ENCODE data around the gene PLSCR2. TPM values are rescaled to one million over a fixed set of nuclear protein-coding genes. Genes with fewer than 3 reads are reported as not detected.

Gene PLSCR2
- total and polyA plus RNA-seq, 2 experiments from 2014 or later, result not detected

- H3K9me3 ChIP-seq (ENCODE audit: low read depth), result no peaks in the 10 kb centered on the region
- 81 to 85% methylated on average over 9 of the region's 9 CpGs for WGBS, 2 experiments (ENCODE audit: low coverage in 1 of 2, low lambda C conversion rate in 2 of 2, missing lambda C conversion rate in 2 of 2)
- no peaks in the 10 kb centered on the region for H3K9me2 ChIP-seq (ENCODE audit: insufficient read depth)
- no peak overlapping the region for H3K27ac ChIP-seq
- DNase-seq, result no peak
- H3F3A ChIP-seq (ENCODE audit: insufficient read depth), result no peaks in the 10 kb centered on the region; the same call in 1 of the 2 replicates
- H3K79me2 ChIP-seq (ENCODE audit: insufficient read depth), result no peaks in the 10 kb centered on the region
- H3K4me2 ChIP-seq (ENCODE audit: unreplicated experiment), result no peak overlapping the region
- in situ Hi-C loops (cut with MboI), result no loop called here
- H3K27me3 ChIP-seq (replicated peaks; ENCODE audit: insufficient read depth), result 0 out of 2 replicates have a peak, but pooled peaks cover 2% of the 10 kb centered on the region
- H4K20me1 ChIP-seq (ENCODE audit: insufficient read depth), result no peaks in the 10 kb centered on the region
- H3K9ac ChIP-seq, result no peak overlapping the region
- H3K4me3 ChIP-seq, result no peak overlapping the region
- no peaks in the 10 kb centered on the region for H3K36me3 ChIP-seq (ENCODE audit: low read depth)
- no peak for TF ChIP-seq EZH2 (IDR thresholded peaks at IDR 0.05; ENCODE audit: insufficient read depth, poor library complexity, severe bottlenecking)
- TF ChIP-seq EZH2phosphoT487 (IDR thresholded peaks at IDR 0.05; ENCODE audit: insufficient read depth, low read depth), result no peak
- no peak overlapping the region for H2AFZ ChIP-seq
- H3K4me1 ChIP-seq (ENCODE audit: insufficient read depth), result peaks cover 16% of the 10 kb centered on the region
Observed at GRCh38 chr3:146470425-146470990, 1.1 kb upstream of the PLSCR2 start.

- DNase-seq, result peak; percentile 31
Observed at GRCh38 chr3:146468671-146469149, 651 bp downstream of the PLSCR2 start.

GRCh38 chr3:146468234-146468633 lies 1.1 kb downstream of the PLSCR2 start:
- H3K27me3 ChIP-seq (replicated peaks; ENCODE audit: insufficient read depth), result no peaks in the 10 kb centered on the region
- H3K36me3 ChIP-seq (ENCODE audit: low read depth), result no peaks in the 10 kb centered on the region
- no peak overlapping the region for H3K9ac ChIP-seq
- no peak overlapping the region for H3K27ac ChIP-seq
- H3K4me3 ChIP-seq, result no peak overlapping the region
- no peaks in the 10 kb centered on the region for H3K9me2 ChIP-seq (ENCODE audit: insufficient read depth)
- in situ Hi-C loops (cut with MboI), result no loop called here
- 0 out of 2 replicates have a peak overlapping the region, but pooled peaks have one; percentile 93 for H2AFZ ChIP-seq
- no peaks in the 10 kb centered on the region for H4K20me1 ChIP-seq (ENCODE audit: insufficient read depth)
- peak; percentile 39 for DNase-seq
- no peak overlapping the region for H3K4me2 ChIP-seq (ENCODE audit: unreplicated experiment)
- no peaks in the 10 kb centered on the region for H3K79me2 ChIP-seq (ENCODE audit: insufficient read depth)
- no peaks in the 10 kb centered on the region; the same call in 1 of the 2 replicates for H3F3A ChIP-seq (ENCODE audit: insufficient read depth)
- H3K9me3 ChIP-seq (ENCODE audit: low read depth), result no peaks in the 10 kb centered on the region
- peaks cover 26% of the 10 kb centered on the region for H3K4me1 ChIP-seq (ENCODE audit: insufficient read depth)
- WGBS, 2 experiments (ENCODE audit: low coverage in 1 of 2, low lambda C conversion rate in 2 of 2, missing lambda C conversion rate in 2 of 2), result 14 to 23% methylated on average over 4 of the region's 4 CpGs
- TF ChIP-seq EZH2phosphoT487 (IDR thresholded peaks at IDR 0.05; ENCODE audit: insufficient read depth, low read depth) (no peak), EZH2 (IDR thresholded peaks at IDR 0.05; ENCODE audit: insufficient read depth, poor library complexity, severe bottlenecking) (no peak)

More at GRCh38 chr3:146468671-146469149, 651 bp downstream of the PLSCR2 start:
- H3K9me2 ChIP-seq (ENCODE audit: insufficient read depth), result no peaks in the 10 kb centered on the region
- no peak overlapping the region for H3K27ac ChIP-seq
- no peaks in the 10 kb centered on the region for H3K36me3 ChIP-seq (ENCODE audit: low read depth)
- H3K79me2 ChIP-seq (ENCODE audit: insufficient read depth), result no peaks in the 10 kb centered on the region
- no peaks in the 10 kb centered on the region for H3K9me3 ChIP-seq (ENCODE audit: low read depth)
- in situ Hi-C loops (cut with MboI), result no loop called here
- no peaks in the 10 kb centered on the region for H3K27me3 ChIP-seq (replicated peaks; ENCODE audit: insufficient read depth)
- H3K4me2 ChIP-seq (ENCODE audit: unreplicated experiment), result no peak overlapping the region
- peak overlapping the region; percentile 93; the same call in 1 of the 2 replicates for H2AFZ ChIP-seq
- no peak overlapping the region for H3K4me3 ChIP-seq
- 64 to 67% methylated on average over 10 of the region's 10 CpGs for WGBS, 2 experiments (ENCODE audit: low coverage in 1 of 2, low lambda C conversion rate in 2 of 2, missing lambda C conversion rate in 2 of 2)
- peaks cover 26% of the 10 kb centered on the region for H3K4me1 ChIP-seq (ENCODE audit: insufficient read depth)
- H4K20me1 ChIP-seq (ENCODE audit: insufficient read depth), result no peaks in the 10 kb centered on the region
- H3K9ac ChIP-seq, result no peak overlapping the region
- H3F3A ChIP-seq (ENCODE audit: insufficient read depth), result no peaks in the 10 kb centered on the region; the same call in 1 of the 2 replicates
- TF ChIP-seq EZH2phosphoT487 (IDR thresholded peaks at IDR 0.05; ENCODE audit: insufficient read depth, low read depth) (no peak), EZH2 (IDR thresholded peaks at IDR 0.05; ENCODE audit: insufficient read depth, poor library complexity, severe bottlenecking) (no peak)

- WGBS, 2 experiments (ENCODE audit: low coverage in 1 of 2, low lambda C conversion rate in 2 of 2, missing lambda C conversion rate in 2 of 2), result 0% methylated on average over 1 of the region's 1 CpG
Observed at GRCh38 chr3:146466604-146467003, 2.8 kb downstream of the PLSCR2 start.

More at GRCh38 chr3:146466604-146467003, 2.8 kb downstream of the PLSCR2 start:
- in situ Hi-C loops (cut with MboI), result no loop called here
- Histone ChIP-seq H3K27me3 (replicated peaks; ENCODE audit: insufficient read depth) (no peaks in the 10 kb centered on the region), H3K9me3 (ENCODE audit: low read depth) (no peaks in the 10 kb centered on the region), H3K27ac (no peak overlapping the region), H3F3A (ENCODE audit: insufficient read depth) (no peaks in the 10 kb centered on the region; the same call in 1 of the 2 replicates), H4K20me1 (ENCODE audit: insufficient read depth) (no peaks in the 10 kb centered on the region), H3K4me3 (no peak overlapping the region), H3K36me3 (ENCODE audit: low read depth) (no peaks in the 10 kb centered on the region), H3K4me1 (ENCODE audit: insufficient read depth) (peaks cover 26% of the 10 kb centered on the region), H3K79me2 (ENCODE audit: insufficient read depth) (no peaks in the 10 kb centered on the region), H3K9ac (no peak overlapping the region), H3K4me2 (ENCODE audit: unreplicated experiment) (peak overlapping the region; percentile 5), H2AFZ (no peak overlapping the region), H3K9me2 (ENCODE audit: insufficient read depth) (no peaks in the 10 kb centered on the region)
- peak; percentile 14 for DNase-seq
- TF ChIP-seq EZH2 (IDR thresholded peaks at IDR 0.05; ENCODE audit: insufficient read depth, poor library complexity, severe bottlenecking) (no peak), EZH2phosphoT487 (IDR thresholded peaks at IDR 0.05; ENCODE audit: insufficient read depth, low read depth) (no peak)
